AG04450 (cell line): Measurements from ENCODE around the gene LMNTD2. TPM values are rescaled to one million over a fixed set of nuclear protein-coding genes. Genes with fewer than 3 reads are reported as not detected.

Experiments
- CTCF ChIA-PET: fragments of 300-600, 350-600 bp; formaldehyde crosslinking; extraction: SDS; loops from one replicate; lab custom pipeline; 2022; ENCODE audit warnings: antibody characterized with exemption, inconsistent platforms; lab: Charles Lee
- POLR2A ChIA-PET: fragments of 350-600 bp; formaldehyde crosslinking; extraction: SDS; loops from one replicate; lab custom pipeline; 2021; ENCODE audit warnings: antibody characterized with exemption, inconsistent platforms; lab: Yijun Ruan, JAX
- DNase-seq: peaks from one replicate; pipeline ENCODE4 v3.0.0-alpha.2; 2011; ENCODE audit warnings: low read depth, low spot score
- H3K27ac ChIP-seq: one replicate; pipeline ENCODE4 v1.5.1; 2012; ENCODE audit warnings: low read depth, low read length, control low read depth
- H3K27me3 ChIP-seq: one replicate; pipeline ENCODE4 v1.6.0; 2012; ENCODE audit warnings: low read length; ENCODE audit not compliant: control insufficient read depth, insufficient read depth
- H3K4me3 ChIP-seq: 2 replicates; pipeline ENCODE4 v1.5.1; 2011; ENCODE audit warnings: mild to moderate bottlenecking, low read depth, low read length, control low read depth
- H3K9me3 ChIP-seq: 2 replicates; pipeline ENCODE4 v1.5.1; 2012; ENCODE audit warnings: low read length; ENCODE audit not compliant: control insufficient read depth, insufficient read depth
- CTCF ChIP-seq: IDR thresholded peaks from 2 replicates; pipeline ENCODE4 v1.5.1; 2011; ENCODE audit warnings: low read depth, low read length, control low read depth, inconsistent platforms
- polyA plus RNA-seq: library from polyadenylated mRNA; depleted of rRNA; stranded (reverse); fragments of >200 nt; gene quantifications from 2 replicates; pipeline ENCODE4 v1.2.3, GENCODE V29; 2011

LMNTD2 gene
- polyA plus RNA-seq, 1 experiment = 0.32 TPM

- no peaks in the 10 kb centered on the region; the same call in 1 of the 2 replicates for H3K9me3 ChIP-seq
- ChIA-PET CTCF (no interaction called here), POLR2A (no interaction called here)
- H3K27me3 ChIP-seq = peaks cover 11% of the 10 kb centered on the region
- H3K27ac ChIP-seq = no peak overlapping the region
- TF ChIP-seq CTCF = no peak
- no peak overlapping the region for H3K4me3 ChIP-seq
- no peak for DNase-seq
Measured at GRCh38 chr11:550021-550745, 10.4 kb downstream of the LMNTD2 start.

- DNase-seq = no peak
- no peak for TF ChIP-seq CTCF
- POLR2A ChIA-PET = no interaction called here
- Histone ChIP-seq H3K9me3 (no peaks in the 10 kb centered on the region; the same call in 1 of the 2 replicates), H3K27ac (no peak overlapping the region), H3K4me3 (no peak overlapping the region), H3K27me3 (peaks cover 3% of the 10 kb centered on the region)
- CTCF ChIA-PET = no interaction called here
Measured at GRCh38 chr11:548700-549603, 11.6 kb downstream of the LMNTD2 start.

GRCh38 chr11:545171-545570, 15.4 kb downstream of the LMNTD2 start:
- ChIA-PET CTCF (interaction anchor here (1.9 kb wide), 1 partner anchor 10 kb away, joined by 8 read pairs; no protein-coding TSS in a partner anchor), POLR2A (no interaction called here)

GRCh38 chr11:544817-545166, 15.7 kb downstream of the LMNTD2 start:
- no peak overlapping the region for H3K4me3 ChIP-seq
- POLR2A ChIA-PET = interaction anchor here (0.6 kb wide), 1 partner anchor 264 kb away, joined by 3 read pairs; no protein-coding TSS in a partner anchor
- H3K9me3 ChIP-seq = no peaks in the 10 kb centered on the region; the same call in 1 of the 2 replicates
- H3K27ac ChIP-seq = no peak overlapping the region
- TF ChIP-seq CTCF = no peak
- CTCF ChIA-PET = interaction anchor here (1.9 kb wide), 1 partner anchor 10 kb away, joined by 8 read pairs; no protein-coding TSS in a partner anchor
- DNase-seq = no peak
- no peaks in the 10 kb centered on the region for H3K27me3 ChIP-seq

More at GRCh38 chr11:545171-545570, 15.4 kb downstream of the LMNTD2 start:
- DNase-seq = no peak
- Histone ChIP-seq H3K9me3 (no peaks in the 10 kb centered on the region; the same call in 1 of the 2 replicates), H3K27ac (no peak overlapping the region), H3K27me3 (no peaks in the 10 kb centered on the region), H3K4me3 (no peak overlapping the region)
- TF ChIP-seq CTCF = no peak
